Endodermal cell (in vitro differentiated cells): ENCODE results near the gene ATP2A2. TPM values are rescaled to one million over a fixed set of nuclear protein-coding genes. Genes with fewer than 3 reads are reported as not detected.
A peak's percentile ranks its signal among the peaks of the same experiment; 100 is the strongest.
"Not testable (repeated sequence)": the region's sequence is repeated elsewhere in the genome, so short reads cannot be mapped to it uniquely, and the experiment has no call there.

Experiments
- DNase-seq: peaks from one replicate; pipeline ENCODE4 v3.0.0-alpha.2; 2017
- H3K27ac ChIP-seq: 2 replicates; pipeline ENCODE4 v1.5.1; 2013; ENCODE audit warnings: mild to moderate bottlenecking, low read depth, low read length, moderate library complexity
- H3K27me3 ChIP-seq: 2 replicates; pipeline ENCODE4 v1.6.1; 2013; ENCODE audit warnings: mild to moderate bottlenecking, low read length, moderate library complexity; ENCODE audit not compliant: insufficient read depth, control insufficient read depth, poor library complexity, severe bottlenecking
- H3K36me3 ChIP-seq: 2 replicates; pipeline ENCODE4 v1.7.0; 2013; ENCODE audit warnings: mild to moderate bottlenecking, low read length, moderate library complexity; ENCODE audit not compliant: control insufficient read depth, insufficient read depth
- H3K4me1 ChIP-seq: one replicate; pipeline ENCODE4 v1.7.0; 2013; ENCODE audit warnings: low read length; ENCODE audit not compliant: control insufficient read depth, insufficient read depth
- H3K4me3 ChIP-seq: 2 replicates; pipeline ENCODE4 v1.5.1; 2013; ENCODE audit warnings: mild to moderate bottlenecking, low read length, moderate library complexity
- H3K9ac ChIP-seq: 2 replicates; pipeline ENCODE4 v1.6.1; 2013; ENCODE audit warnings: mild to moderate bottlenecking, low read length, moderate library complexity; ENCODE audit not compliant: poor library complexity, severe bottlenecking; ENCODE audit errors: extremely low read depth
- H3K9me3 ChIP-seq: 2 replicates; pipeline ENCODE4 v1.6.1; 2013; ENCODE audit warnings: mild to moderate bottlenecking, low read length, moderate library complexity; ENCODE audit not compliant: control insufficient read depth
- H3K27ac Mint-ChIP-seq: 2 replicates; pipeline ENCODE4 v1.8.0; 2020; ENCODE audit warnings: mixed read lengths
- H3K27me3 Mint-ChIP-seq: 2 replicates; pipeline ENCODE4 v1.8.0; 2021; ENCODE audit warnings: mild to moderate bottlenecking, mixed read lengths; ENCODE audit not compliant: insufficient read depth
- H3K36me3 Mint-ChIP-seq: 2 replicates; pipeline ENCODE4 v1.8.0; 2020; ENCODE audit warnings: low read depth, mixed read lengths
- H3K4me1 Mint-ChIP-seq: 2 replicates; pipeline ENCODE4 v1.8.0; 2020; ENCODE audit warnings: mixed read lengths
- H3K4me3 Mint-ChIP-seq: 2 replicates; pipeline ENCODE4 v1.8.0; 2020; ENCODE audit warnings: mild to moderate bottlenecking, moderate library complexity, mixed read lengths
- H3K9me3 Mint-ChIP-seq: 2 replicates; pipeline ENCODE4 v1.8.0; 2020; ENCODE audit warnings: mild to moderate bottlenecking, mixed read lengths
- WGBS, 2 experiments: methylation state at CpG; one replicate each; pipeline versions ENCODE4 v1.1.5 to v1.1.7; 2013; ENCODE audit warnings: missing lambda C conversion rate in 2 of 2, mixed read lengths in 1 of 2; ENCODE audit not compliant: insufficient coverage in 1 of 2, insufficient read length in 1 of 2; 5-methylcytosine and 5-hydroxymethylcytosine counted together
- total RNA-seq, 2 donors: library from RNA; stranded (reverse); fragmentation: NEBNext Ultra II Directional in 1 of 2; extraction: Animal tissue kit (Norgen Biotek cat#: 25700) in 1 of 2; gene quantifications; 2 replicates in 1 of 2; 3 replicates in 1 of 2; pipeline ENCODE4 v1.2.1, GENCODE V29; 2021
- TF ChIP-seq, protein P1 (sequence below): fragments of 200-600 bp; sonication (generic); conservative IDR thresholded peaks from 2 replicates; pipeline ENCODE4 v1.5.0; 2021; ENCODE audit warnings: antibody characterized with exemption, mild to moderate bottlenecking

Gene ATP2A2
- total RNA-seq, 2 donors from 2014 or later = 151 to 235 TPM

DNA sequence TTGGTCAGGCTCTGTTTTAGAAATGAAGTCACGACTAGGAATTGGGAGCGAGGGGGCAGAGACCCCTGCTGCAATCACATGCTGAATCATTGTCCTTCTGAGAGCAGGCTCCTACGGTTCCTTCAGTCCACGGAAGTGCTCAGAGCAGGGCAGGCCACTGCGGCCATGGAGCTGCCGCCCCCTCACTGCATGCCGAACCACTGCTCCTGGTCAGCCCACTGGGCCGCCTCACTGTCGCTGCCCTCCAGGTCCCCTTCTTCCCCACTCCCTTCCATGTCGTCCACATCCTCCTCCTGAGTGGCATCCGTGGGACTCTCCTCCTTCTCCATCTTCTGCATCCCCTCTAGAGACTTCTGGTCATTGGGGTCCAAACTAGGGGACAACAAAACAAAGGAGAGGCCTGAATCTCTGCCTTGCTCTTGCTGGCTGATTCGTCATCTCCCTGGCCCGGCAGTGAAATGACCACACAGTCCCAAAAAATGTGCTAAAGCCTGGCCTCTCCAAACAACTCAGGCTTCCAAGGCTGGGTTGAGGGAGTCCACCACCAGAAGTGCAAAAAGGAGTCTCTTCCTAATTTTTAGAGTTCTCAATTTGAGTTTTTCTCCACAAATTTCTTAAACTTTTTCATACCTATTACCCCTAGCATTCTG, 93.0 kb downstream of the ATP2A2 start:
- H3K4me3 Mint-ChIP-seq = no peak overlapping the region
- Histone ChIP-seq H3K27ac (no peak overlapping the region), H3K36me3 (peaks cover 84% of the 10 kb centered on the region), H3K4me1 (no peaks in the 10 kb centered on the region), H3K4me3 (no peak overlapping the region), H3K9me3 (no peaks in the 10 kb centered on the region), H3K9ac (peak overlapping the region; percentile 3), H3K27me3 (no peaks in the 10 kb centered on the region)
- WGBS, 2 experiments = 92 to 93% methylated on average over 8 to 13 of the region's 13 CpGs
- TF ChIP-seq, protein P1, sequence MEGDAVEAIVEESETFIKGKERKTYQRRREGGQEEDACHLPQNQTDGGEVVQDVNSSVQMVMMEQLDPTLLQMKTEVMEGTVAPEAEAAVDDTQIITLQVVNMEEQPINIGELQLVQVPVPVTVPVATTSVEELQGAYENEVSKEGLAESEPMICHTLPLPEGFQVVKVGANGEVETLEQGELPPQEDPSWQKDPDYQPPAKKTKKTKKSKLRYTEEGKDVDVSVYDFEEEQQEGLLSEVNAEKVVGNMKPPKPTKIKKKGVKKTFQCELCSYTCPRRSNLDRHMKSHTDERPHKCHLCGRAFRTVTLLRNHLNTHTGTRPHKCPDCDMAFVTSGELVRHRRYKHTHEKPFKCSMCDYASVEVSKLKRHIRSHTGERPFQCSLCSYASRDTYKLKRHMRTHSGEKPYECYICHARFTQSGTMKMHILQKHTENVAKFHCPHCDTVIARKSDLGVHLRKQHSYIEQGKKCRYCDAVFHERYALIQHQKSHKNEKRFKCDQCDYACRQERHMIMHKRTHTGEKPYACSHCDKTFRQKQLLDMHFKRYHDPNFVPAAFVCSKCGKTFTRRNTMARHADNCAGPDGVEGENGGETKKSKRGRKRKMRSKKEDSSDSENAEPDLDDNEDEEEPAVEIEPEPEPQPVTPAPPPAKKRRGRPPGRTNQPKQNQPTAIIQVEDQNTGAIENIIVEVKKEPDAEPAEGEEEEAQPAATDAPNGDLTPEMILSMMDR = no peak
- no peak overlapping the region for H3K27ac Mint-ChIP-seq
- no peaks in the 10 kb centered on the region for H3K27me3 Mint-ChIP-seq
- H3K9me3 Mint-ChIP-seq = no peaks in the 10 kb centered on the region
- no peak for DNase-seq
- peaks cover 68% of the 10 kb centered on the region for H3K36me3 Mint-ChIP-seq
- H3K4me1 Mint-ChIP-seq = no peaks in the 10 kb centered on the region

DNA sequence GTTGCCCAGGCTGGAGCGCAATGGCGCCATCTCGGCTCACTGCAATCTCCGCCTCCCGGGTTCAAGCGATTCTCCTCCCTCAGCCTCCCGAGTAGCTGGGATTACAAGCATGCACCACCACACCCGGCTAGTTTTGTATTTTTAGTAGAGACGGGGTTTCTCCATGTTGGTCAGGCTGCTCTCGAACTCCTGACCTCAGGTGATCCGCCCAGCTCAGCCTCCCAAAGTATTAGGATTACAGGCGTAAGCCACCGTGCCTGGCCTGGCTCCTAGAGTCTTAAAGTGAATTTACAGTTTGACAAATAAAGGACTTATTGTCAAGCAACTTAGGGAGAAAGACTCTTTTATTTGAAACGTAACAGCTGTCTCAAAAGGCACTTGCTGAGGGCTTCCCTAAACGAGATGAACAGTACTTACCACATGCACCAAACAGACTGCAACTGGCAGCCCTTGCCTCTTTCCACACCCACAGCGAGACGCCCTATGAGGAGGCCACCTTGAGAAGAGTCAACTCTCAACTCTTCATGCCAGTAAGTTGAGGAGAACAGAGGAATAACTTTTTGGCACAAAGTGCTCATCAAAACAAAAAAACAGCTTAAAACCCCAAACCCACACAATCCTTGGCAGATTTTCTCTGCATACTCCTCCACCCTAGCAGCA, 97.2 kb downstream of the ATP2A2 start:
- H3K36me3 ChIP-seq = peaks cover 88% of the 10 kb centered on the region
- H3K9me3 ChIP-seq, H3K27ac Mint-ChIP-seq, H3K4me1 Mint-ChIP-seq, H3K9me3 Mint-ChIP-seq, H3K4me3 Mint-ChIP-seq, H3K27me3 ChIP-seq, H3K27me3 Mint-ChIP-seq, H3K9ac ChIP-seq, H3K4me3 ChIP-seq, DNase-seq, H3K4me1 ChIP-seq, H3K27ac ChIP-seq: not testable (repeated sequence)
- peaks cover 82% of the 10 kb centered on the region for H3K36me3 Mint-ChIP-seq
- WGBS, 2 experiments = 85 to 96% methylated on average over 10 to 17 of the region's 17 CpGs

DNA sequence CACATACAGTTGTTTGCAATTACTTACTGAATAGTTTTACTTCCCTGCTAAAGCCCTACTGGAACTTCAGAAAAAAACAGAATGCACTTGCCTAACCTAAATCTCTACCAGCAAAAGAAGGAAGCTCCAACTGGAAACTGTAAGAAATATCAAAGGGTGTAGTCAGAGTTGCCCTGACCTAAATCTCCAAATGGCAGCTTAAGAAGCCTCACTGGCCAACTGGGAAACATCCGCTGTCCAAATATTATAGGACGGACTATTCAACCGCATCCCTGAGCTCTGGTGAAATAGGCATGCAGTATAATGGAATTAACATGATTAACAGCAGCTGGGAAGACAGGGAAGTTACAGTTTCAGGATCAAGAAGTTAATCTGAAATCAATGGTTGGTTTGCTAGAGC, 98.2 kb downstream of the ATP2A2 start:
- DNase-seq = no peak
- WGBS, 2 experiments = 80 to 97% methylated on average over 1 to 3 of the region's 3 CpGs
- Mint-ChIP-seq H3K4me3 (no peak overlapping the region), H3K9me3 (no peaks in the 10 kb centered on the region), H3K36me3 (peaks cover 76% of the 10 kb centered on the region), H3K4me1 (no peaks in the 10 kb centered on the region), H3K27ac (no peak overlapping the region), H3K27me3 (no peaks in the 10 kb centered on the region)
- Histone ChIP-seq H3K27ac (no peak overlapping the region), H3K4me1 (no peaks in the 10 kb centered on the region), H3K4me3 (no peak overlapping the region), H3K9me3 (no peaks in the 10 kb centered on the region), H3K27me3 (no peaks in the 10 kb centered on the region), H3K36me3 (peaks cover 81% of the 10 kb centered on the region), H3K9ac (no peak overlapping the region)
- TF ChIP-seq, protein P1 = no peak
